Stimulated activated CD4-positive, alpha-beta T cell treated with anti-CD3 and anti-CD28 coated beads, TNF-alpha, amount 100 ng/mL, for 48 hours (primary cell): ENCODE measurements around the gene KRT6C.
"Not testable (repeated sequence)": the region's sequence is repeated elsewhere in the genome, so short reads cannot be mapped to it uniquely, and the experiment has no call there.

Experiments
- DNase-seq, 3 donors: peaks; one replicate each; pipeline ENCODE4 v3.0.0-alpha.2; 2020; ENCODE audit warnings: low read depth in 3 of 3

Gene KRT6C

DNA sequence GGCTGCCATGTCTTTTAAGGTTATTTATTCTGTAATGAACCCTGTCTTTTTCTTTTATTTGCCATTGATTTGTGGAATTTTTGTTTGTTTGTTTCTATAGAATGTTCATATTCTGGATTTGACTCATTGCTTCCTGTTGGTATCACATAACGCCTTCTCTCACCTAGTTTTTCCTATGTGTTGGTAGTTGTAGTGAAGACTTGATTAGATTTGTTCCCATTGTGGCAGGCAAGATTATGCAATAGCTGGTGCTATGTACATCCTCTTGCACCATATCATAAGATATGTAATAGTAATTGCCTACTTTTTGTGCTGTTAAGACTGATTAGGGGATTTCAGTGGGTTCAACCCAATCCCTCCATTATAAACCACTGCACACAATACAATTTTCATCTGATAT, 17.8 kb downstream of the KRT6C start:
- no peak for DNase-seq

DNA sequence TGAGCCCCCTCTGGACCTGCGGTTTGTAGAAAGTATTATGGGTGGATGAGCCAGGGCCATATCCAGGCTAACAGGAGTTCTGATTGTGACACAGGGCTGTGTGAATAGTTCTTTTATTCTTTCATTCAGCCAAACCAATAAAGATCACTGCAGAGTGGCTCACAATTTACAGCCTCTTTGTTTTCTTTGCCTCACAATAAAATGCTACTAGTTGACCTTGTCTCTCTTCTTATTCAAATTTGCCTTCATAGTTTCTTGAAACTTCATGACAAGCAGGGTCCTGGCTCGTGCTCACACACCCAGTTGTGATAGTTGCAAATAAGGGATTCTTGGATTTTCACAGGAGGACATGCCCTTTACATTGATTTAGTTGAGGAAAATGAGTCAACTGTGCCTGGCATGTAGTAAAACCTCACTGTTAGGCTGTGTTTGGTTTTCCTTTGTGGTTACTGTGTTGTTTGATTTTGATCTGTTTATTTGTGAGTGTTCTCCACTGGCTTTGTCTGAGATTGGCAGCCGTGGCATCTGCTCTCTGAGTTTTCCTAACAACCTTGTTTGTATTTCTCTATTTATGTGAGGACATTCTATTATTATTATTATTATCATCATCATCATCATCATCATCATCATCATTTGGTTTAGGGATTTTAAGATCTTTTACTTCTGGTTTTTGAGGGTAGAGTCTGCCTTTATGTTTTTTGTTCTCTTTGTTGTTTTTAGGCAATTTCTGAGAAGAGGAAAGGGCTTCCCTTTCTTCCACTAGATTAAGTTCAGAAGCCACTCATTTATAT, 19.0 kb downstream of the KRT6C start:
- DNase-seq, result no peak

- no peak for DNase-seq
Observed at GRCh38 chr12:52452101-52452500, 21.5 kb downstream of the KRT6C start, which contains the start of gene KRT6B. KRT6B (minus strand) TSS chr12:52452146; CDS start chr12:52452078, 68 bp downstream.

DNA sequence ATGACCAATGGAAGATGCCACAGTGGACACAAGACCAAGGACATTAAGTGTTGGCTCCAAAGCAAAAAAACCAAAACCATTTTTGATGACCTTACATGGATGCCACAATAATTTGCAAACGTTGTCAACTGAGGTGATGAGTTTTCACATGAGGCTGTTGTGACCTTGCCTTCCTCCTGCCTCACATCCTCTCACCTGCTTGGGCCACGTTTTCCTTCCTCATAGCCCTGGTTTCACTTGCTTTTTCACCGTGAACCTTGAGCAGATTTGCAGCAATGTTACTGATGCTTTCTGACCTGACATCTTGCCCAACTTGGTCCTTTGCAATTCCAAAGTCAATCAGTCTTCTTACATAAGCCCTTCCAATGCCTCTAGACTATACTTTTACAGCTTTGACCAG, 25.4 kb downstream of the KRT6C start:
- DNase-seq, result no peak

GRCh38 chr12:52447196-52447595, 26.4 kb downstream of the KRT6C start:
- DNase-seq, result not testable (repeated sequence)

GRCh38 chr12:52446367-52447045, 27.1 kb downstream of the KRT6C start:
- no peak for DNase-seq

DNA sequence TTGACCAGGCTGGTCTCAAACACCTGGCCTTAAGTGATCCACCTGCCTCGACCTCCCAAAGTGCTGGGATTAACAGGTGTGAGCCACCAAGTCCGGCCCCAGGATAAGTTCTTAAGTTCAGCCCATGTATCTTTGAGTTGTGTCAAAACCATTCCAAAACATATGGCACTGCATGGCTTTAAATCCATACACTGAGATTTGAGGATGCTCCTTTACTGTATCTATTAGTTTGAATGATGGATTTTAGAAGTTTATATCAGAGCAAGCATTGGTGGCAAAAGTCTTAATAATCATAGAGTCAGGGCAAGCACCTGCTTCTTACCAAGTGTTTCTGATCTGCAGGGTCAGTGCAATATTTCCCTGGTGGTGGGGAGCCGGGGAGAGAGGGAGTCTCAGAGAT, 27.7 kb downstream of the KRT6C start:
- DNase-seq, result no peak

- DNase-seq, result no peak
Observed at GRCh38 chr12:52444647-52445595, 28.7 kb downstream of the KRT6C start.

DNA sequence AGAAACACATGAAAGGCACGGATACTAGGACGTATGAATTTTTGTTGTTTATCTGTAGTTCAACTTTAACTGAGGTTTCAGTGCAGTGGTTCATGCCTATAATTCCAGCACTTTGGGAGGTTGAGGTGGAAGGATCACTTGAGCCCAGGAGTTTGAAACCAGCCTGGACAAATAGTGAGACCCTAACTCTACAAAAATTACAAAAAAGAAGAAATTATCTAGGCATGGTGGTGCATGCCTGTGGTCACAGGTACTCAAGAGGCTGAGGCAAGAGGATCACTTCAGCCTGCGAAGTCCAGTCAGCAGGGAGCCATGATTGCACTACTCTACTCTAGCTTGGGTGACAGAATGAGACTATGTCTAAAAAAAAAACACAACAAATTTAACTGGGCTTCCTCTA, 29.6 kb downstream of the KRT6C start:
- DNase-seq, result no peak

DNA sequence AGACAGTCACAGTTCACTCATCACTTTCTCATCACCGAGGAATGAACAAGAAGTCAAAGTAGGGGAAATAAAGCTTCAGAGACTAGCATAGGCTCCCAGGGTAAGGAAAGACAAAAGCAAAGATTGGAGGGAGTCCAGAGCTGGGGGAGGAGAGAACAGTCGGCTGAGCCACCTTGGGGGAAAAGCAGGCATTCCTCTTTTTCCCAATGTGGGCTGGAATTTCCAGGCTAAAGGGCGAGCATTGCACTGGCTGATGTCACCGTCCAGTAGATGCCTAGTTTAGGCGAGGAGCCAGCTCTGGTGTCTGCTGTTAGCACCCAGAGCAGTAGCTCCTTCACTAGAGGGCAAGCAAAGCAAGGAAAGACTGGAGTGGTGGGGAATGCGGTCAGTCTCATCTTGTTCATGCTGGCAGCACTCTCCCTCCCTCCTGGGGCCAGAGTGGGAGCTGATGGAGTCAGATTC, 31.0 kb downstream of the KRT6C start:
- no peak for DNase-seq

DNA sequence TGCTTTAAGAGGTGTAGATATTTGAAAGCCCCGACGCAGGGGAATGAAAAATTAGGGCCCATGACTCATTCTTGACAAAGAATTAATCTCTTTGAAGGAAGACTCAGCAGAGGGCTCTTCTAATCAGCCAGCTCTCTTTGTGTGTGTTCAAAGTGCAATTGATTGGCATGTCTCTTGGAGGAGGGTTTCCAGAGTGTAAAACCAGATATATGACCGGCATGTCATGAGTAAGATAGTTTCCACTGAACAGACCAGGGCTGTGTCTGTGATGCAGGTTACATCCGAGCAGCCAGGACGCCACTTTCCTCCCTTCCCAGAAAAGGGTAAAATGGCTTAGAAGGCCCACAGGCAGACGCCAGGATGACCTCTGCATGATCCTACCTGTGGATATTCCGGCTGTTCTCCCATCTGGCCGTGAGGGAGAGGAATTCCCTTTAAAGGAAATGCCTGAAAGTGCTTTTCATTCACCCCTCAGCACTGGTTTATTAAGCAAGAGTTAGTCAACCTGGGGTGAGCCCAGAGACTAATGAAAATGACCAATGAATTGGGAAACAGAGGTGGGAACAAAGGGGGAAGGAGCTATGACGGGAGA, 32.2 kb downstream of the KRT6C start:
- DNase-seq, result no peak

DNA sequence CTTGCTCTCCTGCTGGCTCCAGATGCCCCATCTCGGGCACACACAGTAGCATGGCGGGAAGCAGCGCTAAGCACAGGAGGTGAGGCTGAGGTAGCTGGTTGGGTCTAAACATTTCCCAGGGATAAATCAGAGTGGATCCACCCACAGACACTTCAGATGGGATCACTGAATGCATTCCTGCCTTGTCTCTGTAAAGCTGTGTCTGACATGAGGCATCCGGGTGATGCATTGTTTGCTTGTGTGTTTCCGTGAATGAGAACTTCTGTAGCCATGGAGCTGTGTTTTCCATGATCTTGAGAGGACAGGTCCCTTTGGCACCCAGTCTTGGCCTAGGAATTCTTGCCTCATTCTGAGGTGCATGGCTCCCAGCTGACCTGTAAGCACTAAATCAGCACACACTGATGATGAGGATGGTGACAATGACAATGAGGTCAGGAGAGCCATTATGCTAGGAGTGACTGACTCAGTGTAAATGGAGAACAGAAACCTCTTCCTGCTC, 32.7 kb downstream of the KRT6C start:
- DNase-seq, result no peak

DNA sequence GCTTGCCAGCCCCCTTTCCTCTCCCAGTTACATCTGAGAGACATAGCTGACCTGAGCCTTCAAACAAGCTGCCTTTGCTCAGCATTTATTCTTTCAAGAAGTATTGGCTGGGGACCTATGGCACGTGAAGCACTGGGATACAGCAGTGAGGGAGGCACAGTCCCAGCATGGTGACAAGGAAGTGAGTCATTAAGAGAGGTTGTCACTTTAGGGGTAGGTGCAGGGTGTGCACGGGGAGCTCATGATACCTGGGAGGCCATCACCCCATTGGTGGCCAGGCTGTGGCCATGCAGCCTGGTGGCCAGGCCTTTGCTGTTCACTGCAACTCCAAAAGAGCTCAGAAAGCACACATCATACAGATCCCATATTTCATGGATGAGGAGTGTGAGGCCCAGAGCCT, 33.8 kb downstream of the KRT6C start:
- DNase-seq, result no peak

GRCh38 chr12:52439420-52439819, 34.2 kb downstream of the KRT6C start:
- no peak for DNase-seq

DNA sequence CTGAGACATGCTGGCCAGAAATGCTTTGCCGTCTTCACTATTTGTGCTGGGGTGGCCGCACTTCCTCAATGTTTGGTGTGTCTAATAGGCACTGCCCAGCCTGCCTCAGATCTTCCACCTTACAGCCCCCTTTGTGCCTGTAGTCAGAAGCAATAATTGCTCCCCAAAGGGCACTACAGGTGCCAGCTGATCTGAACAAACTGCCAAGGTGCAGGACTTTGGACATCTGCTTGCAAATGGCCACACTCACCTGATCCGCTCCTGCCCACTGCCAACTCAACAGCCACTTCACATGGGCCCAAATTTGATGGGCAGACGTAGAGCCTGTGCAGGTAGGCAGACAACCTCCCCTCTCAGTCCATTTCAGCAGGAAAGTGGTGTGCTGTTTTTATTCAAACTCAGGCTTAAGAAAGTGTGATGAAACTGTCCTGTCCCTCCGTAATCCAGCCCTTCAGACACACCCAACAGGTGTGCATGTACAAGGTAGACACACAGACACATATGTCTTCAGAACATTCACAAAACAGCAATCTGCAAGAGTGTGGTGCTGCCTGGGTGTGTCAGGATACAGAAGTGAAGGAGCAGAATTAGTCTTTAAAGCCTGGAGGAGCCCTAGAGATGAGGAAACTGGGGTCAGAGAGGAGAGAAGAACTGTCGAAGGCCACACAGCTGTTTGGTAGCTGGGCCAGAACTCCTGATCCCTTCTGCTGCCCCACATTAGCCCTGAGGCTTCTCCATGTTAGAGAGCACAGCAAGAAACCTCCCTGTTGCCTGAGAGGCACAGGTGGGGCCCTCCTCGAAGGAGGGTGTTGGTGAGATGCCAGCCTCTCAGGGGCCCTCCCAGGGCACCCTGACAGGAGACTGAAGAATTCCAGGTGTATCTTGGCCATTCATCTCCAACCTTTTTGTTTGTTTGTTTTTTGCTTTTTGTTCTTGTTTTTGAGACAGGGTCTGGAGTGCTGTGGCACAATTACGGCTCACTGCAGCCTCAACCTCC, 35.0 kb downstream of the KRT6C start:
- DNase-seq, result no peak

DNA sequence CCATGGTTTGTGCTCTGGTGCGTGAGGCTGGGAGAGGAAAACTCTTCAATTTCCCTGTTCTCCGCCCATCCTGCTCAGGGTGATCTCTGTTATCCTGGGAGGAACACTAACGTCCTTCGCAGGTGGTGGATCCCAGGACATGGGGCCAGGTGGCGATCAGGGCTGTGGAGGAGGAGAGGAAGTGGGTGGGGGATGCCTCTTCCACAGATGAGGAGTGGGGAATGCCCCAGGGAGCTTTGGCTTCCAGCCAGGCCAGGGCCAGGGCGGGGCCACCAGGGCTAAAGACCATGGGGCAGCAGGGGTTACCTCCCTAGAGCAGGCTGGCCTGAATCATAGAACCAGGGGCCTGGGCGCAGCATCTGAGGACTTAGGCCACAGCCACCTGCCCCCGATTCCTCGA, 36.1 kb downstream of the KRT6C start:
- DNase-seq, result no peak

DNA sequence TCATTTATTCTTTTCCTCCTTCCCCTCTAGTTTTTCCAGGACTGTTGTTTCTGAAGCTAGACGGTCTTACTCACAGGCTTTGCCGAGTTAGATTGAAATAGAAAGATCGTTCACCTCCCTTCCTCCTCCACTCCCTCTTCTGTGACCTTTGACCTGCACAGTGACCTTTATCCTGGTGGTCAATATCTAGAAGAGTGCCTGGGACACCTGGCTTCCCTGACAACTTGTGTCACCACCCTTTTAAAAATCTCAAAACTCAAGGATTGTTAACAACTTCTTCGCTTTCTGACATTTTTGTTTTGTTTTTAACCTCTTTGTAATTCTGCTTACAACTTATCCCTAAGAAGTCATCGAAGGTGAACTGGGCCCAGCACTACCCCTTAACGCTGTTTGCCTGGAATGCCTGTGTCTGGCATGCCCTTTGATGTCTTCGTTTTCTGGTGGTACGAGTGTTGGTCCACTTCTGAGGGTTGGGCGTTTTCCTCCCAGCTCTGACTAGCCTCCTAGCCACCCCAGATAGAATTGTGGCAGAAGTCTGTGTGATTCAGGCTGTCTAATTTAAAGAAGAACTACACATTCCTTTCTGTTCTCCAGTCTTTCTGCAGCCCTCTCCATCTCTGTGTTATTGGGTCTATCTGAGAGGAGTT, 36.7 kb downstream of the KRT6C start:
- DNase-seq, result no peak

- DNase-seq, result no peak
Observed at GRCh38 chr12:52436000-52436827, 37.4 kb downstream of the KRT6C start.

GRCh38 chr12:52435659-52435999, 38.0 kb downstream of the KRT6C start:
- no peak for DNase-seq
